ENCODE data around the gene ESRRA. TPM values are rescaled to one million over a fixed set of nuclear protein-coding genes. Genes with fewer than 3 reads are reported as not detected.

ESRRA gene
- total and polyA plus RNA-seq, 2 of the 13 experiments (the other 11 are each of a cell fraction or from before 2014, with no cell fraction given), result 18.1 to 36.3 TPM

DNA sequence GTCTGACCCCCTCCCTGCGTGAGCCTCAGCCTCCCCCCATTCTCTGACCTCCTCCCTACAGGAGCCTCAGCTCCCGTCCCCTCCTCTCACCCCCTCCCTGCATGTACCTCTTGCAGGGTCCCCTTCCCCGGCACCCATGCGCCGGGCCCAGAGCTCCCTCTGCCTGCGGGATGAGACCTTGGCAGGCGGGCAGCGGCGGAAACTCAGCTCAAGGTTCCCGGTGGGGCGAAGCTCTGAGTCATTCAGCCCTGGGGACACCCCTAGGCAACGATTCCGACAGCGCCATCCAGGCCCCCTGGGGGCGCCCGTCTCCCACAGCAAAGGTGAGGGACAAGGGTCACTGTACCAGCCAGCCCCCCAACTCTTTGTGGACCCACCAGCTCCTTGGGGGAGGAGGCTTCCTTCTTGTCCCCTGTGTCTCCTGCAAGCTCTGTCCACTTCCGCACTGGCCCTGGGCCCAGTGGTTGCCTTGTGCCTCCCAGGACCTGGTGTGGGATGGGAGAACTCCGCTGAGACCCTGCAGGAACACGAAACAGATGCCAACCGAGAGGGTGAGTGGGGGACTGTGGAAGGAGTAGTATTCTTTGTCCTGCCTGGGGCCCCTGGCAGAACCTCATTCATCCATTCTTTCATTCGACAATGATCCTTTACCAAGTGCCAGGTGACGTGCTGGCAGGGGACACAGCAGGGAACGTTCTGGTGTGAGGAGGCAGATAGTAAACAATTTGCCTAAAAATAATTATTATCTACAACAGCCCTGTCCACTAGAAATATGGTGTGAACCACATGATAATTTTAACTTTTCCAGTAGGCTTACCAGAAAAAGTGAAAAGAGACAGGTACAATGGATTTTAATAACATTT lies 50.0 kb downstream of the ESRRA start (continued):
- TF ChIP-seq EP300 (IDR thresholded peaks at IDR 0.05; ENCODE audit: low read depth in 2 of 2, low read length in 2 of 2) (no peak), EP300 (CRISPR knock-in tag; IDR thresholded peaks at IDR 0.05; ENCODE audit: borderline replicate concordance) (no peak), ZNF282 (IDR thresholded peaks at IDR 0.05; ENCODE audit: partially characterized antibody) (no peak), ZNF816 (CRISPR knock-in tag; IDR thresholded peaks at IDR 0.05; ENCODE audit: borderline replicate concordance) (no peak), NFE2L2 (IDR thresholded peaks at IDR 0.05; ENCODE audit: low read length) (no peak), TFAP4 (IDR thresholded peaks at IDR 0.05; ENCODE audit: borderline replicate concordance, low read depth) (peak; percentile 58; the same call in 1 of the 2 replicates), ZMAT3 (CRISPR knock-in tag; conservative IDR thresholded peaks at IDR 0.05) (0 out of 2 replicates have a peak, but pooled peaks have one; percentile 33), FOXO1 (CRISPR knock-in tag; IDR thresholded peaks at IDR 0.05) (no peak), ARID3A (IDR thresholded peaks at IDR 0.05; ENCODE audit: low read depth, low read length) (0 out of 2 replicates have a peak, but pooled peaks have one; percentile 19), SMAD3 (CRISPR knock-in tag; IDR thresholded peaks at IDR 0.05) (no peak; the same call in 1 of the 2 replicates), NFKBIZ (CRISPR knock-in tag; IDR thresholded peaks at IDR 0.05) (0 out of 2 replicates have a peak, but pooled peaks have one; percentile 17), KDM3A (CRISPR knock-in tag; IDR thresholded peaks at IDR 0.05; ENCODE audit: low read depth) (peak; percentile 92), ZNF333 (CRISPR knock-in tag; IDR thresholded peaks at IDR 0.05; ENCODE audit: borderline replicate concordance) (no peak), PITX1 (CRISPR knock-in tag; IDR thresholded peaks at IDR 0.05) (peak; percentile 37; the same call in 1 of the 2 replicates), FOXA3 (CRISPR knock-in tag; IDR thresholded peaks at IDR 0.05) (peak; percentile 29; the same call in 1 of the 2 replicates), RBFOX2 (IDR thresholded peaks at IDR 0.05; ENCODE audit: low read depth, low read length) (peak; percentile 52), ZNF17 (CRISPR knock-in tag; IDR thresholded peaks at IDR 0.05) (no peak), ZNF580 (CRISPR knock-in tag; IDR thresholded peaks at IDR 0.05; ENCODE audit: borderline replicate concordance, low read depth) (peak; percentile 29; the same call in 1 of the 2 replicates), SOX13 (IDR thresholded peaks at IDR 0.05) (no peak), SOX13 (CRISPR knock-in tag; conservative IDR thresholded peaks at IDR 0.05 in 1 of 2, IDR thresholded peaks at IDR 0.05 in 1 of 2) (peak in 1 of 2 experiments; percentile 20; a peak in 1 of 4 replicates), KMT2A (CRISPR knock-in tag; IDR thresholded peaks at IDR 0.05) (no peak), ZNF256 (CRISPR knock-in tag; conservative IDR thresholded peaks at IDR 0.05) (no peak), CBFB (CRISPR knock-in tag; IDR thresholded peaks at IDR 0.05) (no peak), MAFK (conservative IDR thresholded peaks at IDR 0.05 in 1 of 2, IDR thresholded peaks at IDR 0.05 in 1 of 2; ENCODE audit: low read length in 2 of 2) (no peak)
- TF ChIP-seq, protein P1, sequence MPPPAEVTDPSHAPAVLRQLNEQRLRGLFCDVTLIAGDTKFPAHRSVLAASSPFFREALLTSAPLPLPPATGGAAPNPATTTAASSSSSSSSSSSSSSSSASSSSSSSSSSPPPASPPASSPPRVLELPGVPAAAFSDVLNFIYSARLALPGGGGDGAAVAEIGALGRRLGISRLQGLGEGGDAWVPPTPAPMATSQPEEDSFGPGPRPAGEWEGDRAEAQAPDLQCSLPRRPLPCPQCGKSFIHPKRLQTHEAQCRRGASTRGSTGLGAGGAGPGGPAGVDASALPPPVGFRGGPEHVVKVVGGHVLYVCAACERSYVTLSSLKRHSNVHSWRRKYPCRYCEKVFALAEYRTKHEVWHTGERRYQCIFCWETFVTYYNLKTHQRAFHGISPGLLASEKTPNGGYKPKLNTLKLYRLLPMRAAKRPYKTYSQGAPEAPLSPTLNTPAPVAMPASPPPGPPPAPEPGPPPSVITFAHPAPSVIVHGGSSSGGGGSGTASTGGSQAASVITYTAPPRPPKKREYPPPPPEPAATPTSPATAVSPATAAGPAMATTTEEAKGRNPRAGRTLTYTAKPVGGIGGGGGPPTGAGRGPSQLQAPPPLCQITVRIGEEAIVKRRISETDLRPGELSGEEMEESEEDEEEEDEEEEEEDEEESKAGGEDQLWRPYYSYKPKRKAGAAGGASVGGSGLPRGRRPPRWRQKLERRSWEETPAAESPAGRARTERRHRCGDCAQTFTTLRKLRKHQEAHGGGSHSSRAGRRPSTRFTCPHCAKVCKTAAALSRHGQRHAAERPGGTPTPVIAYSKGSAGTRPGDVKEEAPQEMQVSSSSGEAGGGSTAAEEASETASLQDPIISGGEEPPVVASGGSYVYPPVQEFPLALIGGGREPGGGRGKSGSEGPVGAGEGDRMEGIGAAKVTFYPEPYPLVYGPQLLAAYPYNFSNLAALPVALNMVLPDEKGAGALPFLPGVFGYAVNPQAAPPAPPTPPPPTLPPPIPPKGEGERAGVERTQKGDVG (CRISPR knock-in tag; IDR thresholded peaks at IDR 0.05; ENCODE audit: borderline replicate concordance), result no peak
